ENCODE measurements around the gene APOC3.
"Not testable (repeated sequence)": the region's sequence is repeated elsewhere in the genome, so short reads cannot be mapped to it uniquely, and the experiment has no call there.

The APOC3 gene

GRCh38 chr11:116829525-116830183 lies at the start of gene APOC3:
TSS of gene APOC3 (plus strand) at chr11:116829907. CDS start at chr11:116830583, 676 bp downstream.
- DNase-seq, result no peak

GRCh38 chr11:116782728-116783127 lies 47.0 kb upstream of the APOC3 start:
- DNase-seq, result no peak

- no peak for DNase-seq
Observed at GRCh38 chr11:116786326-116786725, 43.4 kb upstream of the APOC3 start.

GRCh38 chr11:116786966-116787365 lies 42.7 kb upstream of the APOC3 start:
- DNase-seq, result no peak

- DNase-seq, result no peak
Observed at GRCh38 chr11:116787436-116787785, 42.3 kb upstream of the APOC3 start.

- DNase-seq, result peak; percentile 89
Observed at GRCh38 chr11:116787786-116788486, 41.8 kb upstream of the APOC3 start, which contains the start of gene ZPR1. TSS of gene ZPR1 (minus strand) at chr11:116788023. CDS start at chr11:116787990, 33 bp downstream.

GRCh38 chr11:116788534-116788933 lies 41.2 kb upstream of the APOC3 start:
- DNase-seq, result no peak

- DNase-seq, result no peak
Observed at GRCh38 chr11:116788975-116789374, 40.7 kb upstream of the APOC3 start.

- no peak for DNase-seq
Observed at GRCh38 chr11:116790167-116791001, 39.3 kb upstream of the APOC3 start.

GRCh38 chr11:116791002-116791812 lies 38.5 kb upstream of the APOC3 start:
- DNase-seq, result peak; percentile 76

GRCh38 chr11:116791813-116792143 lies 37.9 kb upstream of the APOC3 start, which contains the start of gene APOA5:
TSS of gene APOA5 (minus strand) at chr11:116791879. CDS start at chr11:116791860, 19 bp downstream.
- no peak for DNase-seq

- DNase-seq, result no peak
Observed at GRCh38 chr11:116792144-116792868, 37.4 kb upstream of the APOC3 start.

- DNase-seq, result no peak
Observed at GRCh38 chr11:116792869-116793771, 36.6 kb upstream of the APOC3 start.

- no peak for DNase-seq
Observed at GRCh38 chr11:116793772-116794097, 36.0 kb upstream of the APOC3 start.

GRCh38 chr11:116794851-116795250 lies 34.9 kb upstream of the APOC3 start:
- no peak for DNase-seq

- no peak for DNase-seq
Observed at GRCh38 chr11:116796548-116796947, 33.2 kb upstream of the APOC3 start.

- DNase-seq, result no peak
Observed at GRCh38 chr11:116797816-116798215, 31.9 kb upstream of the APOC3 start.

GRCh38 chr11:116798368-116798767 lies 31.3 kb upstream of the APOC3 start:
- no peak for DNase-seq

GRCh38 chr11:116800610-116801009 lies 29.1 kb upstream of the APOC3 start:
- DNase-seq, result no peak

GRCh38 chr11:116801662-116802061 lies 28.0 kb upstream of the APOC3 start:
- DNase-seq, result not testable (repeated sequence)

GRCh38 chr11:116804001-116804400 lies 25.7 kb upstream of the APOC3 start:
- no peak for DNase-seq

Measured in CD4-positive, alpha-beta T cell treated with Interleukin-21 for 1 hour (primary cell).